Kidney epithelial cell (primary cell): ENCODE data around the gene RTEL1. TPM values are rescaled to one million over a fixed set of nuclear protein-coding genes. Genes with fewer than 3 reads are reported as not detected.

ENCODE experiments used
- DNase-seq: peaks from one replicate; pipeline ENCODE4 v3.0.0-alpha.2; 2010; ENCODE audit warnings: low read depth
- H3K27me3 ChIP-seq: 2 replicates; pipeline ENCODE4 v1.6.0; 2011; ENCODE audit warnings: low read length; ENCODE audit not compliant: control insufficient read depth, insufficient read depth
- H3K36me3 ChIP-seq: 2 replicates; pipeline ENCODE4 v1.5.1; 2011; ENCODE audit warnings: low read length; ENCODE audit not compliant: control insufficient read depth, insufficient read depth
- H3K4me3 ChIP-seq: 2 replicates; pipeline ENCODE4 v1.5.1; 2011; ENCODE audit warnings: low read depth, mild to moderate bottlenecking, control low read depth, low read length
- total RNA-seq: library from RNA; depleted of rRNA; stranded (reverse); fragments of >200 nt; gene quantifications from 2 replicates; pipeline ENCODE4 v1.2.3, GENCODE V29; 2015
- TF ChIP-seq, protein P1 (sequence below): IDR thresholded peaks from 2 replicates; pipeline ENCODE4 v1.5.1; 2011; ENCODE audit warnings: mild to moderate bottlenecking, moderate library complexity, low read length, control low read depth, inconsistent platforms; ENCODE audit not compliant: insufficient read depth, poor library complexity, severe bottlenecking

RTEL1 gene
- total RNA-seq, 1 donor from 2014 or later: 30.7 TPM

DNA sequence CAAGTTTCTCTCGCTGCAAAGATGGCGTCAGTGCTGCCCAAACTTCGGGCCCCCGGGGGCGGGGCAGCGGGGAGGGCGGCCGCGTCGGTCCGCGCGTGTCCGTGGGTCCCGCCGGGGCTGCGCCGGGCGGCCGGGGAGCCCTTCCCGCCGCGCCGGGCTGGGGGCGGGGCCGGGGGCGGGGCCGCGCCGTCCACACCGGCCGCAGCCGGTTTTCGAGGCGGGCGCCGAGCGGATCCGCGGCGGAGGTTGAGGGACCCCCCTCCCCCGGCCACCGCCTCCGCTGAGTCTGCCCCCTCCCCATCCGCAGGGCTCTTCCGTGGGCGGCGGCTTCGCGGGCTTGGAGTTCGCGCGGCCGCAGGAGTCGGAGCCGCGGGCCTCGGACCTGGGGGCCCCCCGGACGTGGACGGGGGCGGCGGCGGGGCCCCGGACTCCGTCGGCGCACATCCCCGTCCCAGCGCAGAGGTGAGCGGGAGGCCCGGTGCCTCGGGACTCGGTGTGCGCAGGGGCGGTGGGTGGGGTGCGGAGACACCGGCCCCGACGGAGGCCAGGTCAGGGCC, 82.0 kb downstream of the RTEL1 start:
- H3K27me3 ChIP-seq: no peaks in the 10 kb centered on the region
- no peak for DNase-seq

GRCh38 chr20:63740627-63741353, 82.7 kb downstream of the RTEL1 start:
- TF ChIP-seq, protein P1, sequence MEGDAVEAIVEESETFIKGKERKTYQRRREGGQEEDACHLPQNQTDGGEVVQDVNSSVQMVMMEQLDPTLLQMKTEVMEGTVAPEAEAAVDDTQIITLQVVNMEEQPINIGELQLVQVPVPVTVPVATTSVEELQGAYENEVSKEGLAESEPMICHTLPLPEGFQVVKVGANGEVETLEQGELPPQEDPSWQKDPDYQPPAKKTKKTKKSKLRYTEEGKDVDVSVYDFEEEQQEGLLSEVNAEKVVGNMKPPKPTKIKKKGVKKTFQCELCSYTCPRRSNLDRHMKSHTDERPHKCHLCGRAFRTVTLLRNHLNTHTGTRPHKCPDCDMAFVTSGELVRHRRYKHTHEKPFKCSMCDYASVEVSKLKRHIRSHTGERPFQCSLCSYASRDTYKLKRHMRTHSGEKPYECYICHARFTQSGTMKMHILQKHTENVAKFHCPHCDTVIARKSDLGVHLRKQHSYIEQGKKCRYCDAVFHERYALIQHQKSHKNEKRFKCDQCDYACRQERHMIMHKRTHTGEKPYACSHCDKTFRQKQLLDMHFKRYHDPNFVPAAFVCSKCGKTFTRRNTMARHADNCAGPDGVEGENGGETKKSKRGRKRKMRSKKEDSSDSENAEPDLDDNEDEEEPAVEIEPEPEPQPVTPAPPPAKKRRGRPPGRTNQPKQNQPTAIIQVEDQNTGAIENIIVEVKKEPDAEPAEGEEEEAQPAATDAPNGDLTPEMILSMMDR: peak; percentile 19
- peaks cover 2% of the 10 kb centered on the region for H3K36me3 ChIP-seq
- no peaks in the 10 kb centered on the region for H3K27me3 ChIP-seq
- H3K4me3 ChIP-seq: peak overlapping the region; percentile 57
- DNase-seq: peak; percentile 16

More for the DNA sequence above, 82.0 kb downstream of the RTEL1 start:
- TF ChIP-seq, protein P1: no peak
- Histone ChIP-seq H3K4me3 (peak overlapping the region; percentile 57), H3K36me3 (peaks cover 2% of the 10 kb centered on the region)

- DNase-seq: no peak
- H3K4me3 ChIP-seq: peak overlapping the region; percentile 57
- peaks cover 2% of the 10 kb centered on the region for H3K36me3 ChIP-seq
- H3K27me3 ChIP-seq: no peaks in the 10 kb centered on the region
- TF ChIP-seq, protein P1: no peak
Measured at GRCh38 chr20:63741354-63741675, 83.2 kb downstream of the RTEL1 start.

- TF ChIP-seq, protein P1: no peak
- H3K4me3 ChIP-seq: no peak overlapping the region
- DNase-seq: no peak
- no peaks in the 10 kb centered on the region for H3K27me3 ChIP-seq
- H3K36me3 ChIP-seq: peaks cover 2% of the 10 kb centered on the region
Measured at GRCh38 chr20:63741676-63742380, 83.7 kb downstream of the RTEL1 start.

- H3K36me3 ChIP-seq: peaks cover 2% of the 10 kb centered on the region
- H3K27me3 ChIP-seq: no peaks in the 10 kb centered on the region
- TF ChIP-seq, protein P1: no peak
- DNase-seq: no peak
- no peak overlapping the region for H3K4me3 ChIP-seq
Measured at GRCh38 chr20:63742381-63743024, 84.4 kb downstream of the RTEL1 start.
